ENCODE data around the gene ACSL1. TPM values are rescaled to one million over a fixed set of nuclear protein-coding genes. Genes with fewer than 3 reads are reported as not detected.

ACSL1 gene
- total and polyA plus RNA-seq, 12 donors: 127 to 526 (median 239) TPM

GRCh38 chr4:184715526-184715925 is 110.2 kb downstream of the ACSL1 start:
- TF ChIP-seq, protein P1, sequence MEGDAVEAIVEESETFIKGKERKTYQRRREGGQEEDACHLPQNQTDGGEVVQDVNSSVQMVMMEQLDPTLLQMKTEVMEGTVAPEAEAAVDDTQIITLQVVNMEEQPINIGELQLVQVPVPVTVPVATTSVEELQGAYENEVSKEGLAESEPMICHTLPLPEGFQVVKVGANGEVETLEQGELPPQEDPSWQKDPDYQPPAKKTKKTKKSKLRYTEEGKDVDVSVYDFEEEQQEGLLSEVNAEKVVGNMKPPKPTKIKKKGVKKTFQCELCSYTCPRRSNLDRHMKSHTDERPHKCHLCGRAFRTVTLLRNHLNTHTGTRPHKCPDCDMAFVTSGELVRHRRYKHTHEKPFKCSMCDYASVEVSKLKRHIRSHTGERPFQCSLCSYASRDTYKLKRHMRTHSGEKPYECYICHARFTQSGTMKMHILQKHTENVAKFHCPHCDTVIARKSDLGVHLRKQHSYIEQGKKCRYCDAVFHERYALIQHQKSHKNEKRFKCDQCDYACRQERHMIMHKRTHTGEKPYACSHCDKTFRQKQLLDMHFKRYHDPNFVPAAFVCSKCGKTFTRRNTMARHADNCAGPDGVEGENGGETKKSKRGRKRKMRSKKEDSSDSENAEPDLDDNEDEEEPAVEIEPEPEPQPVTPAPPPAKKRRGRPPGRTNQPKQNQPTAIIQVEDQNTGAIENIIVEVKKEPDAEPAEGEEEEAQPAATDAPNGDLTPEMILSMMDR (IDR thresholded peaks at IDR 0.05): no peak
- Histone ChIP-seq H3K9me3 (peaks cover 0 to 6% (median 0%) of the 10 kb centered on the region in 11 donors), H3K36me3 (peaks cover 0 to 54% (median 0%) of the 10 kb centered on the region in 9 donors), H3K4me1 (no peaks in the 10 kb centered on the region), H3K4me3 (no peak overlapping the region), H3K27me3 (no peaks in the 10 kb centered on the region), H3K27ac (no peak overlapping the region)
- intact Hi-C loops (cut with DNase I): loop anchor here in 1 of 10 donors (10.0 kb wide), 1 partner anchor 51 kb away; no protein-coding TSS in a partner anchor
- DNase-seq (no peak), ATAC-seq (no peak)
- 96% methylated on average over 4 of the region's 4 CpGs for WGBS, 2 donors

DNA sequence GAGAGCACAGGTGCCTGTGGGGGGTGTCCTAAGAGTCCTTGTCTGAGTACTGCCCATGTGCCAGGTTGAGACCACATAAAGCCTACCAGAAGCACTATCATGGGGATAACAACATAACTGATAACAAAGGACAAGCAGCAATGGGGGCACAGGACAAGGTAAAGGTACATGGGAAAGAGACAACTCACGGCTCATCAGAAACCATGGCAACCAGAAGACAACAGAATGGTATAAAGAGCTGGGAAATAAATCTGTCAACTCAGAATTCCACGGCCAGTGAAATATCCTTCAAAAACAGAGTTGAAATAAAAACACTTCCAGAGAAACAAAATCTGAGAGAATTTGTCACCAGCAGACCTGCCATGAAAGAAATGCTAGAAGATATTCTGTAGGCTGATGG is 111.9 kb downstream of the ACSL1 start:
- no peaks in the 10 kb centered on the region for H3K27me3 ChIP-seq
- intact Hi-C loops (cut with DNase I): loop anchor here in 1 of 10 donors (10.0 kb wide), 1 partner anchor 49 kb away; no protein-coding TSS in a partner anchor
- DNase-seq (no peak), ATAC-seq (no peak)
- WGBS, 2 donors: 95 to 96% methylated on average over 2 of the region's 2 CpGs
- H3K4me3 ChIP-seq: no peak overlapping the region
- no peak overlapping the region for H3K27ac ChIP-seq
- TF ChIP-seq, protein P1 (IDR thresholded peaks at IDR 0.05): no peak
- H3K36me3 ChIP-seq: peaks cover 0 to 44% (median 0%) of the 10 kb centered on the region in 9 donors
- H3K4me1 ChIP-seq: no peaks in the 10 kb centered on the region
- H3K9me3 ChIP-seq: peaks cover 0 to 4% (median 0%) of the 10 kb centered on the region in 11 donors

- Histone ChIP-seq H3K4me1 (no peaks in the 10 kb centered on the region), H3K9me3 (peaks cover 0 to 4% (median 0%) of the 10 kb centered on the region in 11 donors), H3K27me3 (no peaks in the 10 kb centered on the region), H3K4me3 (no peak overlapping the region), H3K36me3 (peaks cover 0 to 29% (median 0%) of the 10 kb centered on the region in 9 donors), H3K27ac (no peak overlapping the region)
- ATAC-seq: no peak
- TF ChIP-seq, protein P1 (IDR thresholded peaks at IDR 0.05): no peak
- DNase-seq: no peak
- intact Hi-C loops (cut with DNase I): loop anchor here in 1 of 10 donors (10.0 kb wide), 1 partner anchor 48 kb away; no protein-coding TSS in a partner anchor
Measured at GRCh38 chr4:184712322-184712721, 113.4 kb downstream of the ACSL1 start.

DNA sequence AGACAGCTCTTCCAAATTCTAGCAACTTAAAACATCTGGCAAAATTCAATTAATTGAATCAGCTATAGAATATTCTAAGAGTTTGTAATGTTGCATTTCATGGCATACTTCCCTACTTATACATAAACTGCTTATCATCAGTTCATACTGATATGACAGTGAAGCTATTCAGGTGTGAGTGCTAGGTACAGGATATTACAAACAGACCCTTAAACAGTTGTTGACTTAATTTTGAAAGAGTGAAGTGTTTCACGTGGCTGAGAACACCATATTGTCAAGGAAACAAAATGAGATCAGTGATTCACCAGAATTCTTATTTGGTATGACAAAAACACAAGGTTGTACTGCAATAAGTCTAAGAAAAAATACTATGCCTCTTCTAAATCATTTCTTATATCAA is 119.3 kb downstream of the ACSL1 start:
- 88 to 89% methylated on average over 1 of the region's 1 CpG for WGBS, 2 donors
- TF ChIP-seq, protein P1 (IDR thresholded peaks at IDR 0.05): no peak

More for the DNA sequence above, 119.3 kb downstream of the ACSL1 start:
- peaks cover 0 to 21% (median 0%) of the 10 kb centered on the region in 9 donors for H3K36me3 ChIP-seq
- no peak overlapping the region for H3K4me3 ChIP-seq
- no peak overlapping the region for H3K27ac ChIP-seq
- intact Hi-C loops (cut with DNase I): no loop called here
- ATAC-seq: no peak
- peaks cover 0 to 4% (median 0%) of the 10 kb centered on the region in 11 donors for H3K9me3 ChIP-seq
- H3K4me1 ChIP-seq: no peaks in the 10 kb centered on the region
- no peak for DNase-seq
- H3K27me3 ChIP-seq: no peaks in the 10 kb centered on the region

Data from heart right ventricle (tissue), 16 donors.